DND-41 (cell line): Measurements from ENCODE around the gene PEX14.

ENCODE experiments used
- EZH2 ChIP-seq: IDR thresholded peaks from 3 replicates; pipeline ENCODE4 v1.6.1; 2012; ENCODE audit warnings: borderline replicate concordance, low read depth, mild to moderate bottlenecking, moderate library complexity, low read length, inconsistent platforms; ENCODE audit not compliant: severe bottlenecking
- TF ChIP-seq, protein P1 (sequence below): IDR thresholded peaks from 2 replicates; pipeline ENCODE4 v1.5.1; 2012; ENCODE audit warnings: borderline replicate concordance, low read length, moderate library complexity, mild to moderate bottlenecking; ENCODE audit not compliant: poor library complexity, severe bottlenecking; ENCODE audit errors: extremely low read depth

DNA sequence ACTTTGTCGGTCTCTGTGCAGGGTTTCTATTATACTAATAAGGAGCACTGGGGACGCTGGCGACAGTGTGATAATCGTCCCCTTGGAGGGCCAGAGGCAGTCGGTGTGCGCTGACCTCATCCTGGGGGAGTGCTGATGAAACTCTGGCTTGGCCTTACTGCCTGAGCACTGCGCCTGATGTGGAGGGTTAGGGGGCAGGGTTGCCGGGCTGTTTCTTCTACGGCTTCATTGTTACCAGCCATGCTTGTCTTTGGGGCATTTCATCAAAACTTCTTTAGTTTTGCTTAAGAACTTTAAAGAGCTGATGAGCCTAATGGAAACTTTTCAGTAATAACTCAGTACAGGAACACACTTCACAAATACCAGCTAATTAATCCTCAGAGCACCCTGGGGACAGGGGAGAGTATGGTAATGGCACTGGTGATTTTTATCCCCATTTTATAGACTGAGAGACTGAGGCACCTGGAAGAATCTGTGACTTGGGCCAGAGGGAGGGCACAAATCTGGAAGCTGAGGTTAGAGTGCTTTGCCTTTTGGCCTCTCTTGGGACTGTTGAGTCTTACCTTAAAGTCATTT is 81.8 kb downstream of the PEX14 start:
- TF ChIP-seq, protein P1, sequence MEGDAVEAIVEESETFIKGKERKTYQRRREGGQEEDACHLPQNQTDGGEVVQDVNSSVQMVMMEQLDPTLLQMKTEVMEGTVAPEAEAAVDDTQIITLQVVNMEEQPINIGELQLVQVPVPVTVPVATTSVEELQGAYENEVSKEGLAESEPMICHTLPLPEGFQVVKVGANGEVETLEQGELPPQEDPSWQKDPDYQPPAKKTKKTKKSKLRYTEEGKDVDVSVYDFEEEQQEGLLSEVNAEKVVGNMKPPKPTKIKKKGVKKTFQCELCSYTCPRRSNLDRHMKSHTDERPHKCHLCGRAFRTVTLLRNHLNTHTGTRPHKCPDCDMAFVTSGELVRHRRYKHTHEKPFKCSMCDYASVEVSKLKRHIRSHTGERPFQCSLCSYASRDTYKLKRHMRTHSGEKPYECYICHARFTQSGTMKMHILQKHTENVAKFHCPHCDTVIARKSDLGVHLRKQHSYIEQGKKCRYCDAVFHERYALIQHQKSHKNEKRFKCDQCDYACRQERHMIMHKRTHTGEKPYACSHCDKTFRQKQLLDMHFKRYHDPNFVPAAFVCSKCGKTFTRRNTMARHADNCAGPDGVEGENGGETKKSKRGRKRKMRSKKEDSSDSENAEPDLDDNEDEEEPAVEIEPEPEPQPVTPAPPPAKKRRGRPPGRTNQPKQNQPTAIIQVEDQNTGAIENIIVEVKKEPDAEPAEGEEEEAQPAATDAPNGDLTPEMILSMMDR, result no peak
- no peak for TF ChIP-seq EZH2
